AG10803 (cell line): Measurements from ENCODE around the gene AFF3.
"Not testable (repeated sequence)": the region's sequence is repeated elsewhere in the genome, so short reads cannot be mapped to it uniquely, and the experiment has no call there.

ENCODE experiments used
- DNase-seq: peaks from one replicate; pipeline ENCODE4 v3.0.0; 2010; ENCODE audit warnings: low read depth
- H3K4me3 ChIP-seq: 2 replicates; pipeline ENCODE4 v1.5.1; 2011; ENCODE audit warnings: mild to moderate bottlenecking, low read length, control low read depth
- CTCF ChIP-seq: conservative IDR thresholded peaks from 2 replicates; pipeline ENCODE4 v1.5.1; 2011; ENCODE audit warnings: mild to moderate bottlenecking, low read length, control low read depth, inconsistent platforms

The AFF3 gene

GRCh38 chr2:100166701-100167100 is 24.3 kb upstream of the AFF3 start:
- TF ChIP-seq CTCF, result no peak
- H3K4me3 ChIP-seq, result no peak overlapping the region
- no peak for DNase-seq

GRCh38 chr2:100163605-100164004 is 21.2 kb upstream of the AFF3 start:
- DNase-seq, result no peak
- no peak for TF ChIP-seq CTCF
- no peak overlapping the region for H3K4me3 ChIP-seq

GRCh38 chr2:100161945-100162620 is 19.7 kb upstream of the AFF3 start:
- DNase-seq, result no peak
- no peak overlapping the region for H3K4me3 ChIP-seq
- TF ChIP-seq CTCF, result no peak

- no peak for TF ChIP-seq CTCF
- H3K4me3 ChIP-seq, result no peak overlapping the region
- no peak for DNase-seq
Observed at GRCh38 chr2:100160396-100160795, 18.0 kb upstream of the AFF3 start.

- DNase-seq, H3K4me3 ChIP-seq: not testable (repeated sequence)
Observed at GRCh38 chr2:100151832-100152231, 9.4 kb upstream of the AFF3 start.

GRCh38 chr2:100151310-100151709 is 8.9 kb upstream of the AFF3 start:
- no peak overlapping the region for H3K4me3 ChIP-seq
- DNase-seq, result no peak
- TF ChIP-seq CTCF, result no peak

GRCh38 chr2:100148883-100149282 is 6.5 kb upstream of the AFF3 start:
- no peak overlapping the region for H3K4me3 ChIP-seq
- TF ChIP-seq CTCF, result no peak
- no peak for DNase-seq

- no peak for DNase-seq
- no peak for TF ChIP-seq CTCF
- H3K4me3 ChIP-seq, result no peak overlapping the region
Observed at GRCh38 chr2:100146657-100146960, 4.2 kb upstream of the AFF3 start.
